Activated T-cell treated with anti-CD3 and anti-CD28 coated beads for 4 hours (primary cell): ENCODE measurements around the gene PHACTR2.
"Not testable (repeated sequence)": the region's sequence is repeated elsewhere in the genome, so short reads cannot be mapped to it uniquely, and the experiment has no call there.

Experiments used
- DNase-seq: peaks from one replicate; pipeline ENCODE4 v3.0.0-alpha.2; 2020

PHACTR2 gene

DNA sequence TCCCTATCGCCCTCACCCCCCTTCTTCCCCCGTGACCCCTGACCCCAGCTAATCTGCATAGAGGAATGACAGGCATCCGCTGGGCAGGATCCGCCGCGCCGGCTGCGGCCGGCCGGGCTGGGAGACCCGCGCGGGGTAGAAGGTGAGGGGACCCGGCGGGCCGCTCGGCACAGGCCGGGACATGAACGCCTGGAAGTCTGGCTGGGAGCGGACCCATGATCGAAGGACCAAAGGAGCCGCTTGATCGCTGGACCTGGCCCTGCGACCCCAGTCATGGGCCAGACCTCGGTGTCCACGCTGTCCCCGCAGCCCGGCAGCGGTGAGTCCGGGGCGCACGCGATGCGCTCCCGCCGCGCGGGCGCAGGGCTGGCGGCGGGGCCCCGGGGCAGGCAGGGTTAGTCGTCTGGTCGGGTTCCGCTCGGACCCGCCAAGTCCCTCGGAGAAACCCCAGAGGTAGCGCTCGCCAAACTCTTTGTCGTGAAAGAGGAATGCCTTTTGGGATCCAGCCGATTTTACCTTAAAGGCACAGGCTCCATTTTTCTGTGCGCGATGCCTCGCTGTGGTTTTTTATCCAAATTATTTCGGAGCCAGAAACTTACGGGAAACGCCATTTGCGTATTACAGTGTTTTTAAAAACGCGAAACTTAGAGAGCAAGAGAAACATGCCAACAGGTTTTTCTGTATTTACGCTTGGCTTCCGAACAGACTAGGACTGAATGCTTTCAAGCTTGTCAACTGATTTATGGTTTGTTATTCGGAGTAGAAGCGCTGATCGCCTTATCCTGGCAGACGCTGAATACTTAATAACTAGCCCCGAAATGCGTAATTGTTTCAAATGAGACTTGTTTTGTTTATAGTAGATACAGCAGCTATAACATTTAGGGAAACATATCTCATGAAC is at the start of gene PHACTR2:
TSS of gene PHACTR2 (plus strand) at position 75 of the 901 bp plus-strand sequence. CDS start at position 274, 199 bp downstream.
- no peak for DNase-seq

DNA sequence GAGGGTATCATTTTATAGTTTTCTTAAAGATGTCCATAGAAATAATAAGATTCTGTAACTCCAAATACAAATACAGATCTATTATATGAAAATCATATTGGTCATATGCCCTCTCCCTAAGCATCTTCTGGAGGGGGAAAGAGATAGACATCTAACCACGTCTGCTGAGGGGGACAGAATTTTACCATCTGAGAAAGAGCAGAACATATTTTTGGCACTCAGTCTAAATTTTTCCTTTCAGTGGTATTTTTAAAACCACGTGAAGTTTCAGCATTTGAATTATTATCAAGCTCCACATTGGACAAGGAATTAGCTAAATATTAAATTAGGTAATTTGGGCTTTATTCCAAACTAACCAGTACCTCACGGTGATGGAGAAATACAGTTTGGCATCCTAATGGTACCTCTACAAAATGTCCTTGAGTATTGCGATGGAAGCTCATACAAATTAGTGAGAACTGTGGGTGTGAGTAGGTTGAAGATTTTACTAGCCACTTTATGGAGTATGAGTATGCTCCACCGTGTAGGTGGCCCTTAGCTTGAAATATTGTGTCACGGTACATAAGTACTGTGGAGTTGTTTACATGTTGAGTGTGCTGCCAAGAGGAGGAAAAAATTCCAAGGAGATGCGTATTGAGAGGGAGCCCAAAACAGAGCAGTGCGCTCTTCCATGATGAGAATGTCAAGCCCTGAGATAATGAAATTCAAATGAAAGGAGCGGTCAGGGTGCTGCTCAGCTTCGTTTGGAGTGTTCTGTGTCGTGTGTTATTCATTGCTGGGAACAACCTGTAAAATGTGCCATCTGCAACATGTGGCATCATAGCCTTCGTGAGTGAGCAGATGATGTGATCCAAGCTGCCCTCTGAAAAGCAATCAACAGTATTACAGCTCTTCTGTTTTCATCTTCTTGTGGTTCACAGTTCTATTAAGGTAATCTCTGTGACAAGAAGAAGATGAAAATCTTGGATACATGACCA is 48.4 kb upstream of the PHACTR2 start:
- no peak for DNase-seq

DNA sequence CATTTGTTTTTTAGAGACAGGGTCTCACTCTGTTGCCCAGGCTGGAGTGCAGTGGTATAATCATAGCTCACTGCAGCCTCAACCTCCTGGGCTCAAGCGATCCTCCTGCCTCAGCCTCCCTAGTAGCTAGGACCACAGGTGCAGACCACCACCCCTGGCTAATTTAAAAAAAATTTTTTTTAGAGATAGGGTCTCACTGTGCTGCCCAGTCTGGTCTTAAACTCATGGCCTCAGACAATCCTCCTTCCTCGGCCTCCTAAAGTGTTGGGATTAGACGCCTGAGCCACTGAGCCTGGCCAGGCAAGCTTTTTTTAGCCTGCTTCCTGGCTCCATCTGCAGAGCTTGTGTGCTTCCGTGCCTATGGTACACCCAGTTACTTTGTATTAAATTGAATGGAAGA is 46.6 kb upstream of the PHACTR2 start:
- not testable (repeated sequence) for DNase-seq

DNA sequence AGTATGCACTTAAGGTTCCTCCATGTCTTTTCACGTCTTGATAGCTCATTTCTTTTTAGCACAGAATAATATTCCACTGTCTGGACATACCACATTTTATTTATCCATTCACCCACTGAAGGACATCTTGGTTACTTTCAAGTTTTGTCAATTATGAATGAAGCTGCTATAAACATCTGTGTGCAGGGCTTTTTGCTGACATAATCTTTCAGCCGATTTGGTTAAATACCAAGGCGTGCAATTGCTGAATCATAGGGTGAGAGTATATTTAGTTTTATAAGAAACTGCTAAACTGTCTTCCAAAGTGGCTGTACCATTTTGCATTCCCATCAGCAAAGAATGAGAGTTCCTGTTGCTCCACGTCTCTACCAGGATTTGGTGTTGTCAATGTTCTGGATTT is 44.9 kb upstream of the PHACTR2 start:
- no peak for DNase-seq

DNA sequence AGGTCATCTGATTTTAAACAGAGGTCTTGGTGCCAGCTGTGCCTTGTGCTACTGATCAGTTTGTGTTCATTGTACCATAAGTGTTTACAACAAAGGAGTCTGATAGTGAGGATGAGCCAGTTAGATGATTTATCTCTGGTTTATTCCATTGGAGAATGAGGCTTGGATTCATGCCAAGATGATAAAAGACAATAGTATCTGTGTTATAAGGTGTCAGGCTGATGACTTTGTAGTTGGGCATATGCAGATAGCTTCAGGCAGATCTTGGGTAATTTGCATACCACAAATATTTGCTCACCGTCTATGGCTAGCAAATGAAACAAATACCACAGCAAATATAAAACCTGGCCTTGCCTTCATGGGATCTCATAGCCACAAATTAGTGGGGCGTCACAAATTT is 43.3 kb upstream of the PHACTR2 start:
- DNase-seq, result no peak

DNA sequence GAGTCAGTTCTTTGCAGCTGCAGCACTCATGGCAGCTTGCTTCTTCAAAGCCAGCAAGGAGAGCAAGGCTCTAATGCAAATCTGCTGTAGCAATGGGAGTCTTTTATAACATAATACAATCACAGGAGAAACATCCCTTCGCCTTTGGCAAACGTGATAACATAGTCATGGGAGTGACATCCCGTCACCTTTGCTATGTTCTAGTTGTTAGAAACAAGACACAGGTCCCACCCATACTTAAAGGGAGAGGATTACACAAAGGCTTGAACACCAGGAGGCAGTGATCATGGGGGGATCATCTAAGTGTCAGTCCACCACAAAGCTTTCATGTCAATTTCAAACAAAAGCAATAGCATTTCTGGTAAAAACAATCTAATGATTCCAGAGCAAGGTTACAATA is 40.1 kb upstream of the PHACTR2 start:
- no peak for DNase-seq

DNA sequence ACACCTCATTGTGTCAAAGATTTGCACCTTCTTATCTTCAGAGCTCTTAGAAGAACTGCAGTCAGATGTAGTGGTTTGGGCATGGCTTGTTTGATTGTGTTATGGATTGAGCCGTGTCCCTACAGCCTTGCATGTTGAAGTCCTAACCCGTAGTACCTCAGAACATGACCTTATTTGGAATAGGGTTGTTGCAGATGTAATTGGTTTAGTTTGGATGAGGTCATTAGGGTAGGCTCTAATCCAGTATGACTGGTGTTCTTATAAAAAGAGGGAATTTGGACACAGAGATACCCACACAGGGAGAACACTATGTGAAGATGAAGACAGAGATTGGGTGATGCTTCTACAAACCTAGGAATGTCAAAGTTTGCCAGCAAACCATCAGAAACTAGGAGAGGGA is 35.4 kb upstream of the PHACTR2 start:
- DNase-seq, result no peak

DNA sequence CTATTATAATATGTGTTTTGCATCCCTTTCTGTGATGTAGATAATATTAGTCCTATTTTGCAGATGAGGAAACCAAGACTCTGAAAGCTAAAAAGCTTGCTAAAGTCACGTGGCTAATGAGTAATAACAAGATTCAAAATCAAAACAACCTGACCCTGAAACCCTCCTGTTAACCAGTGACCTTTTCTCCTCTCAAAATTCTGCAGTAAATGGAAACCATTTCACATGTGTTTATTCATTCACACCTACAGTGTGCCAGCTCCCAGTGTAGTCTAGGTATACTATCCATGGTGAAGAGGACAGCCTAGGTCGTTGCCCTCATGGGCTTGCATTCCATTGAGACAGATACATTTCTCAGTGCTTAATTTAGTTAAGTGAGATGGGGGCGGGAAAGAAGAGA is 30.6 kb upstream of the PHACTR2 start:
- DNase-seq, result no peak

DNA sequence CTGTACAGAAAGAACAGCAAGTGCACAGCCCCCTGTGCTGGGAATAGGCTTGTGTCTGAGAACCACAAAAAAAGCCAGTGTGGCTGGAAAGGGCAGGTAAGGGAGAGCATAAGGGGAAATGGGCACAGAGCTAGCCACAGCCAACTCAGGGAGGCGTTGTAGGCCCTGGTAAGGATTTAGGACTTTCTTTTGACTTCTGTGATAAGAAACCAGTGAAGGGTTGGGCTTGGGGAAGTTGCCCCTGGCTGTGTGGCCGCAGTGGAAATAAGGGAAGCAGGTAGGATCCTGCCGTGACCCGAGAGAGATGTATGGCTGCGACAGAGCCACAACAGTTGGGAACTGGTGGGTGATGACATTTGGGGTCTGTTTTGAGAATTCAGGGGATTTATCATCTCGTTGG is 30.0 kb upstream of the PHACTR2 start:
- no peak for DNase-seq

DNA sequence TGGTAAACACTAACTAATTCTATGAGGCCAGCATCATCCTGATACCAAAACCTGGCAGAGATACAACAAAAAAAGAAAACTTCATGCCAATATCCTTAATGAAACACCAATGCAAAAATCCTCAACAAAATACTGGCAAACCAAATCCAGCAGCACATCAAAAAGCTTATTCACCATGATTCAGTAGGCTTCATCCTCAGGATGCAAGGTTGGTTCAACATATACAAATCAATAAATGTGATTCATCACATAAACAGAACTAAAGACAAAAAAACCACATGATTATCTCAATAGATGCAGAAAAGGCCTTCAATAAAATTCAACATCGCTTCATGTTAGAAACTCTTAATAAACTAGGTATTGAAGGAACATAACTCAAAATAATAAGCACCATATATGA is 28.4 kb upstream of the PHACTR2 start:
- not testable (repeated sequence) for DNase-seq

DNA sequence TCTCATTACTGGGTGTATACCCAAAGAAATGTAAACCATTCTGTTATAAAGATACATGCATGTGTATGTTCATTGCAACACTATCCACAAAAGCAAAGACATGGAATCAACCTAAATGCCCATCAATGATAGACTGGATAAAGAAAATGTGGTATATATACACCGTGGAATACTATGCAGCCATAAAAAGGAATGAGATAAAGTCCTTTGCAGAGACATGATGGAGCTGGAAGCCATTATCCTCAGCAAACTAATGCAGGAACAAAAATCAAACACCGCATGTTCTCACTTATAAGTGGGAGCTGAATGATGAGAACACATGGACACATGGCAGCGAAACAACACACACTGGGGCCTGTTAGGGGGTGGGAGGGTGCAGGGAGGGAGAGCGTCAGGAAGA is 26.4 kb upstream of the PHACTR2 start:
- DNase-seq, result not testable (repeated sequence)

DNA sequence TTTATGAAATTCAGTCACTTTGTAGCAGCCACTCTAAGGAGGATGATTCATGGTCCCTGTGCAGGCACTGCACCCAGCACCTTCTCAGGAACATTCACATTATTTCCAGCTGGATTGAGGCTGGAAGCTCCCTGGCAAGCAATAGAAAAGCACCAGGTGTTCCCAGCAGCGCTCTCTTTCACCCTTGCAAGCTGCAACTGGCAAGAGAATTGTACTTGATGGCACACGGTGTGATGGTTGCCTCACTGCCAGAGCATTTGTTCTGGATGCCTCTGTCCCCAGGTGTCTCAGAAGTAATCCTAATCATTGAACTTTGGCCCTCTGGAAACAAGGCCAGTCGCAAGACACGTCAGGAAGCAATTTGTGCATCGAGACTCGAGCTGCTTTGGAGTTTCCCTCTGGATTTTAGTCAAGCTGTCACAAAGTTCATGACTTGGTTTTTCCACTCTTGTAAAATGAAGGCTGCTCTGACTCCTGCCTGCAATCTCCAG is 24.9 kb upstream of the PHACTR2 start:
- no peak for DNase-seq

DNA sequence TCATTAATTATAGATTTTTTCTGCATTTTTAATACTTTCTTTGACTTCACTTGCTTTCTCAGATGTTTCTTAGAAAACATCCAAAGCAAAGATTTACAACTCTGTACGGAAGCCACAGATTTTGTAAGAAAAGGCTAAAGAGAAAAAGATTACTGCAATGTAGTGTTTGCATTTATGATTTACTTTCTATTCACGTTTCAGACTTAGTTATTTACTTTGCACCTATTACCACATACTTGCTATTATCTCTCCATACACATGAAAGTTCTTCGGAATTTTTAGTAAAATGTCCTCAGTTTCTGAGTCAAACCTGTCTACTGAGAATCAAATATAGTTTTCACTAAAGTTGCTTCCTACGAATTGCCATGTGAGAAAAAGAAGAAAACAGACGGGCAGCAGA is 22.2 kb upstream of the PHACTR2 start:
- no peak for DNase-seq

DNA sequence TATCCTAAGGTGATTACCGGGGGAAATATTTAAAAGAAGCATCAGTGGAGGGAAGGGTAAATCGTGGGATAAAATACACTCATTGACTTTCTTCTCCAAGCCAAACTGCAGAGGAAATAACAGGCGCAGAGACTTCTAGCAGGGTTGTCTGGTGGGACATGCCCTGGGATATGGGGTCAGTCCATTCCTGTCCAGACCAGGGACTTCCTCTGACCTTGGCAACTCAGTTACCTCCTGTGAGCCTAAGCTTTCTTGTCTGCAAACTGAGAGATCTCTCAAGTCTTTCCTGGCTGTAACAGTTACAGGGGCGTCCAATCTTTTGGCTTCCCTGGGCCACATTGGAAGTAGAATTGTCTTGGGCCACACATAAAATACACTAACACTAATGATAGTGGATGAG is 21.7 kb upstream of the PHACTR2 start:
- no peak for DNase-seq

DNA sequence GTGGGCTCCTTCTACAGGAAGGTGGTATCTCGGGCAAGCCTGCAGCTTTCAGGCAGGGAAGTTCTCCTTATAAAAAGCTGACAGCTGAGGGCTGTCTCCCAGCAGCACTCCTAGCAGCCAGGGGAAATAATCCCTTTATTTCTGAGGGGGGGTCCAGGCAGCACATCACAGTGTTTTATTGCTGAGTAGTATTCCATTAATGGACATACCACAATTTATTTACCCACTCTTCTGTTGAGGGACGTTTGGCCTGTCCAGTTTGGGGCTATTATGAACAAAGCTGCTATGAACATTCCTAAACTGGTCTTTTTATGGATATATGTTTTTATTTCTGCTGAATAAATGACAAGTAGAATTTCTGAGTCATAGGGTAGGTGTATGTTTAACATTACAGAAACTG is 20.0 kb upstream of the PHACTR2 start:
- DNase-seq, result no peak

DNA sequence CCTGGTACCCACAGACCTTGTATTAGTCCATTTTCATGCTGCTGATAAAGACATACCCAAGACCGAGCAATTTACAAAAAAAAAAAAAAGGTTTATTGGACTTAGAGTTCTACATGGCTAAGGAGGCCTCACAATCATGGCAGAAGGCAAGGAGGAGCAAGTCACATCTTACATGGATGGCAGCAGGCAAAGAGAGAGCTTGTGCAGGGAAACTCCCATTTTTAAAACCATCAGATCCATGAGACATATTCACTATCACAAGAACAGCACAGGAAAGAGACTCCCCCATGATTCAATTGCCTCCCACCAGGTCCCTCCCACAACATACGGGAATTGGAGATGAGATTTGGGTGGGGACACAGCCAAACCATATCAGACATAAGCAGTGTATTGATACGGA is 17.6 kb upstream of the PHACTR2 start:
- DNase-seq, result not testable (repeated sequence)

DNA sequence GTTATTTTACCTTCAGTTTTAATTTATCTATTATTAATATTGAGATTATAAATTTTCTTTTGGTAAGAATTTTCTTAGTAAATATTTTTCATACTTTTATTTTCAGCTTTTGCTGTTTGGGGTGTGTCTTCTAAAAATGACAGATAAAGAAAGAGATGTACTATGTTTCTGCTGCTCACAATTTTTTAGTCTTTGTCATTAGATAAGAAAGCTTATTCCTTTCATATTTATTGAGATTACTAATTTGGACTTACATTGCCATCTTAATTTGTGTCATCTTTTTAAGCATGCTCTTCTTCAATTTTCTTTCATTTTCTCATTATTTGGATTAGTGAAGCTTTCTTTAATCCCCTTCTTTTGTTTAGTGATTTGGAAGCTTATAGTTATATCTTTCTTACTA is 13.6 kb upstream of the PHACTR2 start:
- DNase-seq, result no peak

DNA sequence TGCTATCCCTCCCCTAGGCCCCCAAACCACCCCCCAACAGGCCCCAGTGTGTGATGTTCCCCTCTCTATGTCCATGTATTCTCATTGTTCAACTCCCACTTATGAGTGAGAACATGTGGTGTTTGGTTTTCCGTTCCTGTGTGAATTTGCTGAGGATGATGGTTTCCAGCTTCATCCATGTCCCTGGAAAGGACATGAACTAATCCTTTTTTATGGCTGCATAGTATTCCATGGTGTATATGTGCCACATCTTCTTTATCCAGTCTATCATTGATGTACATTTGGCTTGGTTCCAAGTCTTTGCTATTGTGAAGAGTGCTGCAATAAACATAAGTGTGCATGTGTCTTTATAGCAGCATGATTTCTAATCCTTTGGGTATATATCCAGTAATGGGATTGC is 11.8 kb upstream of the PHACTR2 start:
- DNase-seq, result not testable (repeated sequence)

DNA sequence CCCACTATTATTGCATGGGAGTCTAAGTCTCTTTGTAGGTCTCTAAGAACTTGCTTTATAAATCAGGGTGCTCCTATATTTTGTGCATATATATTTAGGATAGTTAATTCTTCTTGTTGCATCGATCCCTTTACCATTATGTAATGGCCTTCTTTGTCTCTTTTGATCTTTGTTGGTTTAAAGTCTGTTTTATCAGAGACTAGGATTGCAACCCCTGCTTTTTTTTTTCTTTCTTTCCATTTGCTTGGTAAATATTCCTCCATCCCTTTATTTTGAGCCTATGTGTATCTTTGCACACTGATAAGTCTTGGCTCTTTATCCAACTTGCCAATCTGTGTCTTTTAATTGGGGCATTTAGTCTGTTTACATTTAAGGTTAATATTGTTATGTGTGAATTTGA is 8.3 kb upstream of the PHACTR2 start:
- not testable (repeated sequence) for DNase-seq

DNA sequence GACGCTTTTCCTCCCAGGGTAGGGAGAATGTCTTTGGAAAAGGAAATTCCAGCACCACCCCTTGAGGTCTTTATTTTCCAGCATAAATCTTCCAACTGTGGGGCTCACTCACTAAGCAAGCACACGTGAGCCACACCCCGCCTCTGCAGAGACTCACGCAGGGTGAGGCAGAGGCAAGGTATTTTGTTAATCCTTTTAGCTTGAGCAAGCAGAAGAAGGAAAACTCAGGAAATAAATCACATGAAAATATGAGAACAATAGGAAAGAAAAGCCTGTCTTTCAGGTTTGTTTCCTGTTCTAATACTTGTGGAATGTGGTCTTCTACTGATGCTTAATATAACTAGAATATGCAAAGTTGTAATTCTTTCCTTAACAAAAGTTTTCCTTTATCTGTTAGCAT is 4.1 kb upstream of the PHACTR2 start:
- DNase-seq, result no peak

DNA sequence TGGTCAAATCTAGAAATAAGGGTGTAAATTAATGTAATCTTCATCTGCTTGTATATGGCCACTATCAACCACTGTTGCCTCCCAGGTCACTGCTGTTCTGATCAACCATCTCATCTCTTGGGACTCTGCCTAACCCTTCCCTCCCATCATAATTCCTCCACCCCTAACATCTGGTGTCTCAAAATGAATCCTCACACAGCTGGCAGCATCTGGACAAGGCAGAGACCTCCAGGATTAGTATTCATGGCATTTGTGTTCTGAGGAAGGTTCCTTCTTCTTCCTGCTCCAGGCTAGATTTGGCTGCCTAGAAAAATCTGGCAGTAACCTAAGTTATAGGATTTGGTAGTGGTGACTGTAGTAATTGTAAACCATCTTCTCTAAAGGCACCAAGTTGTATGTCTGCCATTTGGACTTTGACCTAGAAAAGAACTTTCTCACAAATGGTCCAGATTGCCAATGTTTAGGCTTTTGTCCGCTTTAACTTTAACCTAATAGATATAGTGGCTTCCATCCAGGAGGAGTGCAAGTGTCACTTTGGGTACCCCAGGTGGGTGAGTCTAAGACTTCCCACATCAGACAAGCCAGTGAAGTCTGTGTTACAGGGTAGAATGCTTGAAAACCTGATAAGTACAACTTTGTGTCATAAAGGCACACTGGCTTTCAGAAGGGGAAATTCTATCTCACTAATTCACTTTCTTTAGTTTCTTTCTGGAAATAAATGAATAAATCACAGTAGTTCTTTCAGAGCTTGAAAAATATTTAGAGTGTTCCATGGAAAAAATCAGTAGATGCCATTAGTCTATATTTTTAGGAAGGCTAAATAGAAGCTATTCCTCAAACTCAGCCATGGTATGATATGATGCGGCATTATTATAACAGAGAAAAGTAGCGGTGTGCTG is 3.0 kb upstream of the PHACTR2 start:
- no peak for DNase-seq

DNA sequence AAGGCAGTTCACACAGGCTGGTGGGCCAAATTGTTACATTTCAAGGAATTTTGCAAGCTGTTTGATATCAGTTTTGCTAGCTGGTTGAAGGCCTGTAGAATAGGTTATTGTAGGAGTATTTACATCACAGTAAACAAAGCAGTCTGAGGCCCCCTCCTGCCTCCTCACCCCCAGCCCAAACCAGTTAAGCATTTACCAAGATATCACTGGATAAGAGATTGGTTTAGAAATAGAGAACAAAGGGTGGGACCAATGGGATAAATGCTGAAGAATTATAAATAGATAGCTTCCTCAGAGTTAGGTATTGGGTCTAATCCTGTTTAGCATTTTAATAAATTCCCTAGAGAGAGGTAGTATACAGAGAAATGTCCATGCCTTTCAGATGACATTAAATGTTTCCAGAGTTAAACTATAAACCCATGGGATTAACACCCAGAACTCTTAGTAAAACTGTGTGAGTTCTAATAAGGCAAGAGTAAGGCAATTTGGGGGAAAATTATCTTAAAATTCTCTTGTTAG is 2.3 kb upstream of the PHACTR2 start:
- DNase-seq, result no peak
